Daoy (cell line): ENCODE results near the gene MMD2. TPM values are rescaled to one million over a fixed set of nuclear protein-coding genes. Genes with fewer than 3 reads are reported as not detected.

ENCODE experiments used
- DNase-seq: peaks from one replicate; pipeline ENCODE4 v3.0.0-alpha.2; 2015; ENCODE audit warnings: low read depth
- total RNA-seq: library from RNA; depleted of rRNA; stranded (reverse); fragments of >200 nt; shearing (Covaris generic); gene quantifications from 2 replicates; pipeline ENCODE4 v1.2.3, GENCODE V29; 2014

Gene MMD2
- total RNA-seq, 1 experiment from 2014 or later: not detected

- DNase-seq: no peak
Observed at GRCh38 chr7:4959306-4959705, 319 bp upstream of the MMD2 start.

GRCh38 chr7:4957847-4958476, 1.0 kb downstream of the MMD2 start:
- no peak for DNase-seq

GRCh38 chr7:4951903-4952636, 6.9 kb downstream of the MMD2 start:
- peak; percentile 43 for DNase-seq

- no peak for DNase-seq
Observed at GRCh38 chr7:4951304-4951703, 7.7 kb downstream of the MMD2 start.

- no peak for DNase-seq
Observed at GRCh38 chr7:4948402-4948801, 10.6 kb downstream of the MMD2 start.

- DNase-seq: no peak
Observed at GRCh38 chr7:4945949-4946348, 13.0 kb downstream of the MMD2 start.

GRCh38 chr7:4944939-4945338, 14.0 kb downstream of the MMD2 start:
- no peak for DNase-seq

- DNase-seq: no peak
Observed at GRCh38 chr7:4943297-4943696, 15.7 kb downstream of the MMD2 start.

GRCh38 chr7:4939971-4940728, 18.8 kb downstream of the MMD2 start:
- DNase-seq: no peak

- DNase-seq: no peak
Observed at GRCh38 chr7:4937411-4937810, 21.6 kb downstream of the MMD2 start.

- DNase-seq: no peak
Observed at GRCh38 chr7:4934419-4935025, 24.5 kb downstream of the MMD2 start.

GRCh38 chr7:4931943-4932342, 27.0 kb downstream of the MMD2 start:
- DNase-seq: peak; percentile 63

GRCh38 chr7:4929005-4929404, 30.0 kb downstream of the MMD2 start:
- DNase-seq: no peak

GRCh38 chr7:4928445-4928844, 30.5 kb downstream of the MMD2 start:
- DNase-seq: no peak

- no peak for DNase-seq
Observed at GRCh38 chr7:4919969-4920766, 38.8 kb downstream of the MMD2 start.

GRCh38 chr7:4916113-4916512, 42.9 kb downstream of the MMD2 start:
- DNase-seq: no peak

GRCh38 chr7:4911111-4911828, 47.7 kb downstream of the MMD2 start:
- DNase-seq: no peak

- DNase-seq: peak; percentile 37
Observed at GRCh38 chr7:4906682-4907081, 52.3 kb downstream of the MMD2 start.

- no peak for DNase-seq
Observed at GRCh38 chr7:4905171-4905570, 53.8 kb downstream of the MMD2 start.

- DNase-seq: no peak
Observed at GRCh38 chr7:4904346-4904745, 54.6 kb downstream of the MMD2 start.

GRCh38 chr7:4895766-4896165, 63.2 kb downstream of the MMD2 start:
- DNase-seq: no peak
